ENCODE measurements around the gene LRRC34. TPM values are rescaled to one million over a fixed set of nuclear protein-coding genes. Genes with fewer than 3 reads are reported as not detected.

LRRC34 gene
- total RNA-seq, 4 donors from 2014 or later = 2.5 to 10.3 (median 4.6) TPM

- no peak for DNase-seq (ENCODE audit: low spot score in 2 of 2)
- no peak overlapping the region for H3K4me3 ChIP-seq
- WGBS, 2 donors = 79 to 87% methylated on average over 2 of the region's 2 CpGs
- no peaks in the 10 kb centered on the region for H3K27me3 ChIP-seq
- H3K9me3 ChIP-seq = no peaks in the 10 kb centered on the region
- H3K4me1 ChIP-seq = peaks cover 0 to 19% (median 3%) of the 10 kb centered on the region in 4 donors
- H3K36me3 ChIP-seq = no peaks in the 10 kb centered on the region
- no peak for TF ChIP-seq CTCF (IDR thresholded peaks at IDR 0.05)
- no peak for TF ChIP-seq EP300 (IDR thresholded peaks at IDR 0.05)
- TF ChIP-seq POLR2A (IDR thresholded peaks at IDR 0.05) = no peak
- no peak overlapping the region for H3K27ac ChIP-seq
Observed at GRCh38 chr3:169759256-169759655, 53.4 kb downstream of the LRRC34 start.

GRCh38 chr3:169758359-169758994 is 54.2 kb downstream of the LRRC34 start:
- Histone ChIP-seq H3K27me3 (no peaks in the 10 kb centered on the region), H3K4me3 (no peak overlapping the region), H3K27ac (no peak overlapping the region), H3K36me3 (no peaks in the 10 kb centered on the region), H3K4me1 (peaks cover 0 to 11% (median 0%) of the 10 kb centered on the region in 4 donors), H3K9me3 (no peaks in the 10 kb centered on the region)
- WGBS, 2 donors = 66 to 67% methylated on average over 5 of the region's 5 CpGs
- no peak for TF ChIP-seq POLR2A (IDR thresholded peaks at IDR 0.05)
- TF ChIP-seq EP300 (IDR thresholded peaks at IDR 0.05) = no peak
- TF ChIP-seq CTCF (IDR thresholded peaks at IDR 0.05) = no peak
- DNase-seq (ENCODE audit: low spot score in 2 of 2) = no peak

DNA sequence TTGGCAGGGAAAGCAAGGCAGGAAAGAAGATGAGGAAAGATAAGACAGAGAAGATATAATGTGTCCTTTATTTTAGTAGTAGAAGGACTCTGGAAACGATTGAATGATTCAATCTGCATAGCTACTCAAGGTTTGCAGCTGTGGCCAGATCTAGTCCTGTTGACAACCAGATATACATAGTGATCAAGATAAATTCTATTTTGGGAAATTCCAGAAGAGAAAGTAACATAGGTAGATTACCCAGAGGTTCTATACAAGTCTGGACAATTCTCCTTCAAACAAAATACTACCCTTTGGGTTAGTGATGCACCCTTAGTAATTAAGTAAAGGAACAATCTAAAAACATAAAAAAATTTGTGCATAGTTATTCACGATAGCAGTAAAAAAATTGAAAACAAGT is 57.2 kb downstream of the LRRC34 start:
- H3K36me3 ChIP-seq = no peaks in the 10 kb centered on the region
- H3K4me1 ChIP-seq = no peaks in the 10 kb centered on the region
- no peaks in the 10 kb centered on the region for H3K9me3 ChIP-seq
- no peak overlapping the region for H3K27ac ChIP-seq
- no peak overlapping the region for H3K4me3 ChIP-seq
- peaks cover 0 to 8% of the 10 kb centered on the region in 2 donors for H3K27me3 ChIP-seq
- DNase-seq (ENCODE audit: low spot score in 2 of 2) = no peak
- WGBS, 2 donors = 72 to 74% methylated on average over 2 of the region's 2 CpGs
- no peak for TF ChIP-seq EP300 (IDR thresholded peaks at IDR 0.05)
- TF ChIP-seq CTCF (IDR thresholded peaks at IDR 0.05) = no peak
- TF ChIP-seq POLR2A (IDR thresholded peaks at IDR 0.05) = no peak

DNA sequence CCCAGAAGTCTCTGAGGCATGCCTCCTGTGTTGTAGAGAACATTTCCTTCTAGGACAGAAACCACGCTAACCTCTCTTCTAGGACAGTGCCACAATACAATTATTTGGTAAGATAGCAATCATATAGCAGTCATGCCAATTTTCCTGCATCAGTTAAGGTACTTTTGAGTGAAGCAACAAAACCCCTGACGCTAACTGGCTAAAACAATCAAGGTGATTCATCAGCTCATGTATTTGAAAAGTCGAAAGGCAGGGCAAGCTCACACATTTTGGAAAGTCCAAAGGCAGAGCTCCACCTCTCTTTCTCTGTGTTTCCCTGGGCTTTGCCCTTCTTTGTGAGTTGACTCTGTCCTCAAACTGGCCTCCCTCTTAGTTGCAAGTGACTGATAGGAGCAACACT is 58.0 kb downstream of the LRRC34 start:
- no peak overlapping the region for H3K4me3 ChIP-seq
- WGBS, 2 donors = 83 to 87% methylated on average over 3 of the region's 3 CpGs
- H3K4me1 ChIP-seq = no peaks in the 10 kb centered on the region
- H3K27ac ChIP-seq = no peak overlapping the region
- DNase-seq (ENCODE audit: low spot score in 2 of 2) = no peak
- H3K27me3 ChIP-seq = peaks cover 0 to 9% of the 10 kb centered on the region in 2 donors
- H3K36me3 ChIP-seq = no peaks in the 10 kb centered on the region
- TF ChIP-seq CTCF (IDR thresholded peaks at IDR 0.05) (no peak), EP300 (IDR thresholded peaks at IDR 0.05) (no peak), POLR2A (IDR thresholded peaks at IDR 0.05) (no peak)
- H3K9me3 ChIP-seq = no peaks in the 10 kb centered on the region

DNA sequence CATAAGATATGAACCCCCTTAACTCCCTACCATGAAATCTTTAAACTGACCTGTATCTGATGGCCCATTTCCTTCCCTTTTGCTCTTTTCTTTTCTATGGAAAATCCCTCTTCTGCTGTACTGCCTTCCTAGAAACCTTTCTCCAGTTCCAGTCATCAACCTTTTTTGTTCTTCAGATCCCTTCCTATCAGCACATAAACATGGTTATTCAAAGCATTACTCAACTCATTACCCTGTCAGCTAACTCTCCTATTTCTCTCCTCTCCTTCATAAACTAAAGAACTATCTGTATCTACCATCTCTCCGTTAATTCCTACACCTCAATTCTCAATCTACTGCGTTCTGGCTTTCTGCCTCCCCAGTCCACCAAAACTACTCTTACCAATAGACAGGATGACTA is 60.8 kb downstream of the LRRC34 start:
- Histone ChIP-seq H3K27me3 (peaks cover 0 to 24% of the 10 kb centered on the region in 2 donors), H3K36me3 (no peaks in the 10 kb centered on the region), H3K9me3 (no peaks in the 10 kb centered on the region), H3K4me3 (no peak overlapping the region), H3K27ac (no peak overlapping the region), H3K4me1 (no peaks in the 10 kb centered on the region)
- 86 to 92% methylated on average over 2 of the region's 2 CpGs for WGBS, 2 donors
- TF ChIP-seq EP300 (IDR thresholded peaks at IDR 0.05) = no peak
- no peak for TF ChIP-seq POLR2A (IDR thresholded peaks at IDR 0.05)
- TF ChIP-seq CTCF (IDR thresholded peaks at IDR 0.05) = no peak
- no peak for DNase-seq (ENCODE audit: low spot score in 2 of 2)

Data from tibial nerve (tissue), 4 donors.